Upper lobe of left lung (tissue), 4 donors: ENCODE results near the gene NUDT8.

Experiments
- CTCF ChIP-seq, 6 experiments: fragments of 450-650 bp in 4 of 6; fragments of 200-600 bp in 2 of 6; sonication (generic) in 2 of 6; IDR thresholded peaks; one replicate each; pipeline ENCODE4 v1.5.1; 2016 to 2019; ENCODE audit warnings: antibody characterized with exemption in 6 of 6
- EP300 ChIP-seq, 4 donors: sonication (generic); formaldehyde crosslinking; IDR thresholded peaks; one replicate each; pipeline ENCODE4 v1.5.1; 2017; ENCODE audit warnings: antibody characterized with exemption in 4 of 4, control low read depth in 2 of 4

- no peak for TF ChIP-seq CTCF (IDR thresholded peaks at IDR 0.05)
- TF ChIP-seq EP300 (IDR thresholded peaks at IDR 0.05), result no peak
Observed at GRCh38 chr11:67662835-67663531, 33.2 kb upstream of the NUDT8 start.
